ES-I3 (cell line): ENCODE measurements around the gene SMTNL2.
"Not testable (repeated sequence)": the region's sequence is repeated elsewhere in the genome, so short reads cannot be mapped to it uniquely, and the experiment has no call there.

ENCODE experiments used
- H3K36me3 ChIP-seq: 2 replicates; pipeline ENCODE4 v1.6.1; 2013; ENCODE audit warnings: mild to moderate bottlenecking, low read length, control low read depth, moderate library complexity; ENCODE audit not compliant: insufficient read depth
- H3K4me1 ChIP-seq: 2 replicates; pipeline ENCODE4 v1.6.1; 2013; ENCODE audit warnings: mild to moderate bottlenecking, control low read depth, low read length; ENCODE audit not compliant: insufficient read depth
- H3K9ac ChIP-seq: 2 replicates; pipeline ENCODE4 v1.6.1; 2013; ENCODE audit warnings: low read depth, mild to moderate bottlenecking, low read length, moderate library complexity
- H3K9me3 ChIP-seq: 2 replicates; pipeline ENCODE4 v1.6.1; 2013; ENCODE audit warnings: mild to moderate bottlenecking, low read length, moderate library complexity; ENCODE audit not compliant: control insufficient read depth, insufficient read depth

SMTNL2 gene

DNA sequence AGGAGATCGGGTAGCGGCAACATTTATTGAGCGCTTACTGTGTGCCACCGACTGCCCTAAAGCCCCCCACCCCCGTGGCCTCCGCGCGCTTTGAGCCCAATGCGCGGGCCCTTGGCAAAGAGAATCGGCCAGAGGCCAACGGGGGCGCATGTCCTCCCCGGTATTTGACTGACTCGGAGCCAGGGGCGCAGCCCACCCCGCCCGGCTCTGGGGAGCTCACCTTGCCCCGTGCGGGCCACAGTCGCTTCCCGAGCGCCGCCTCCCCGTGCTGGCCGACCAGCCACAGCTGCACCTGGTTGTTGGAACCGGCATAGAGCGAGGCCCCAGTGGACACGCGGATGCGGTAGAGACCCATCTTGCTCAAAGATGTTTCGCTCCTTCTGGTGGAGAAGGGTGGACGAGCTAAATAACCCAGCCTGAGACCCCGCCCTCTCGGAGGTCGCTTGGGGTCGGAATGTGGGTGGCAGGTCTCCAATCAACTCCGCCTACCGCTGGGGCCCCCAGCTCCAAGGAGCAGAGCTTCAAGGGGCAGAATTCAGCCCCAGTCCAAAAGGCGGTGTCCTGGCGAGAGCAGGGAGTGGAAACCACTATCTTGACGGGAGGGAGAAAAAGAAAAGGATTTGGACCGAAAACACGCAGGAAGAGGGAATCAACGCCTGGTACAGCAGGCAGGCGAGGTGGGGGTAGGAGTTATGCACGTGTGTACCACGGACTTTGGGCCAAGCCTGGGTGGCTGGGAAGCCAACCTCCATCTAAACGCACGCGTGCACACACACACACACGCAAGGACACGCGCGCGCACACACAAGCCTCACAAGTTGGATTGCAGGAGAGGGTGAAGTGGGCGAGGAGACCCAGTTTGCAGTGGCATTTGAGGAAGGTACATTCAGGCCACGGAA lies 57.2 kb downstream of the SMTNL2 start, which contains the start of gene ALOX15:
TSS of gene ALOX15 (minus strand) at position 382 of the 899 bp plus-strand sequence. CDS start at position 355, 27 bp downstream.
- no peaks in the 10 kb centered on the region for H3K36me3 ChIP-seq
- H3K9me3 ChIP-seq, result no peaks in the 10 kb centered on the region
- peaks cover 9% of the 10 kb centered on the region; the same call in 1 of the 2 replicates for H3K4me1 ChIP-seq
- H3K9ac ChIP-seq, result peak within 1 kb of the TSS; percentile 39; the same call in 1 of the 2 replicates

GRCh38 chr17:4642286-4642685 lies 58.0 kb downstream of the SMTNL2 start:
- H3K9ac ChIP-seq, result no peak overlapping the region
- H3K36me3 ChIP-seq, result no peaks in the 10 kb centered on the region
- H3K9me3 ChIP-seq, result no peaks in the 10 kb centered on the region
- peaks cover 9% of the 10 kb centered on the region; the same call in 1 of the 2 replicates for H3K4me1 ChIP-seq

DNA sequence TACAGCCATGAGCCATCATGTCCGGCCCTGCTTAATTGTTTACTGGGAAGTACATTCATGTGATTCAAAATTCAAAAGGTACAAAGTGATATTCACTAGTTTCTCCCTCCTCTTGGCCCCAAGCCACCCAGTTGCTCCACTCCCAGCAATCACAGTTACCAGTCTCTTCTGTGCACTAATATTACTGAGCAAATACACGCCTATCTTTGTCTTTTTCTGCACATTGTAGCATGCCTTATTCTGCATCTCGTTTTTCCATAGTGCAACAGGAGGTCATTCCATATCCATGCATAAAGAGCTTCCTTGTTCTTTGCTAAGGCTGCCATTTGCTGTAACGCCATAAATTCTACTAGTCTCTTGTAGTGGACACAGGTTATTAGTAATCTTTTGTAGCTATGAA lies 59.3 kb downstream of the SMTNL2 start:
- Histone ChIP-seq H3K9me3 (no peaks in the 10 kb centered on the region), H3K36me3 (no peaks in the 10 kb centered on the region), H3K4me1 (peaks cover 9% of the 10 kb centered on the region; the same call in 1 of the 2 replicates), H3K9ac (no peak overlapping the region)

DNA sequence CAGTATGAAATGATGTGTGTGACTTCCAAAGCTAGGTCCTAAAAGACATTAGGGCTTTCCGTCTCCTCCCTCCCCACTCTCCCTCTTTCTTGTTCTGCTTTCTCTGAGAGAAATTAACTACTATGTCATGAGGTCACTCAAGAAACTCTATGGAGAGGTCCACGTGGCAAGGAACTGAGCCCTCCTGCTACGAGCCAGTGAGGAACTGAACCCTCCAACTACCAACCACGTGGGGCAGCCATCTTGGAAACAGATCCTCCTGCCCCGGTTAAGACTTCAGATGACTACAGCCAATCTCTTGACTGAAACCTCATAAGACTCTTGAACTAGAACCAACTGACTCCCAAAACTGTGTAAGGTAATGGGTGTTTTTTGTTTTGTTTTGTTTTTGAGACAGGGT lies 61.3 kb downstream of the SMTNL2 start:
- Histone ChIP-seq H3K36me3 (no peaks in the 10 kb centered on the region), H3K9me3 (no peaks in the 10 kb centered on the region), H3K9ac (no peak overlapping the region), H3K4me1 (peaks cover 9% of the 10 kb centered on the region; the same call in 1 of the 2 replicates)

GRCh38 chr17:4648741-4649140 lies 64.4 kb downstream of the SMTNL2 start:
- no peaks in the 10 kb centered on the region for H3K9me3 ChIP-seq
- no peaks in the 10 kb centered on the region for H3K36me3 ChIP-seq
- no peak overlapping the region for H3K9ac ChIP-seq
- H3K4me1 ChIP-seq, result peaks cover 5% of the 10 kb centered on the region; the same call in 1 of the 2 replicates

GRCh38 chr17:4652997-4653396 lies 68.7 kb downstream of the SMTNL2 start:
- H3K9ac ChIP-seq, result no peak overlapping the region
- no peaks in the 10 kb centered on the region for H3K36me3 ChIP-seq
- no peaks in the 10 kb centered on the region for H3K4me1 ChIP-seq
- no peaks in the 10 kb centered on the region for H3K9me3 ChIP-seq

DNA sequence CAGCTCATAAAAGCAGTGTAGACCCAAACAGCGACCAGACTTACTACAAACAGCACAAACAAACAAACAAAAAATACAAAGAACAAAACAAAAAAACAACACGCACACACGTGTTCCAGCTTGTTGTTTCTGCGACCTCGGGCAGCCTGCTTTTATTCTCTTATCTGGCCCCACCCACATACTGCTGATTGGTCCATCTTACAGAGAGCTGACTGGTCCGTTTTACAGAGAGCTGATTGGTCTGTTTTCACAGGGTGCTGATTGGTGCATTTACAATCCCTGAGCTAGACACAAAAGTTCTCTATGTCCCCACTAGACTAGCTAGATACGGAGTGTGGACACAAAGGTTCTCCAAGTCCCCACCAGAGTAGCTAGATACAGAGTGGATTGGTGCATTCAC lies 71.6 kb downstream of the SMTNL2 start:
- not testable (repeated sequence) for H3K9ac ChIP-seq, H3K36me3 ChIP-seq, H3K9me3 ChIP-seq, H3K4me1 ChIP-seq

DNA sequence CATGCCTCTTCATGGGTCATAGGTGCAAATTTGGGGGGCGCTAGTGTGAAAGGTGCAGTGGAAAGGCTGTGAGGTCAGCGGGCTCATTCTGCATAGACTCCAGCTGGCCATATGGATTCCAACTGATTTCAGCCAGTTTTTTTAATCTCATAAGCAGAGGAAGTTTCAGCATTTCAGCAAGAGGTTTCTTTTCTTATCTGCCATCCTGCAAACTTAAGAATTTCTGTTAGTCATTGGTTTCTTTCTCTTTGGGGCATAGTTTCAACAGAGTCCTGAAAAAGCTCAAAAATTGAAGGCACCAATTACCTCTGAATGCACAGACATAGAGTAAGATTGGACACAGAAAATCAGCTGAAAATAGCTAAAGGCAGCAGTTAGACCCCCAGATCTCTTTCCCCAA lies 73.3 kb downstream of the SMTNL2 start:
- H3K9ac ChIP-seq, result no peak overlapping the region
- no peaks in the 10 kb centered on the region for H3K9me3 ChIP-seq
- H3K4me1 ChIP-seq, result no peaks in the 10 kb centered on the region
- no peaks in the 10 kb centered on the region for H3K36me3 ChIP-seq
